GM18907 (cell line): ENCODE measurements around the gene ODAD3.

Source experiments
- ATAC-seq: cut with Tn5 transposase; IDR thresholded peaks from one replicate; pipeline ENCODE4 v1.9.1; 2021; ENCODE audit warnings: mild to moderate bottlenecking, moderate library complexity; ENCODE audit not compliant: unreplicated experiment

The ODAD3 gene

GRCh38 chr19:11378319-11379189 lies 56.4 kb downstream of the ODAD3 start:
- ATAC-seq = no peak

GRCh38 chr19:11377756-11378155 lies 57.2 kb downstream of the ODAD3 start:
- no peak for ATAC-seq

- ATAC-seq = no peak
These were observed 57.7 kb downstream of the ODAD3 start for GRCh38 chr19:11377237-11377636.

GRCh38 chr19:11375143-11375948 lies 59.6 kb downstream of the ODAD3 start:
- peak; percentile 28 for ATAC-seq

GRCh38 chr19:11374433-11375142 lies 60.3 kb downstream of the ODAD3 start, which contains the start of gene SWSAP1:
SWSAP1 (plus strand) TSS chr19:11374666; CDS start chr19:11374681, 15 bp downstream.
- ATAC-seq = peak; percentile 89

GRCh38 chr19:11373885-11374432 lies 61.0 kb downstream of the ODAD3 start:
- ATAC-seq = no peak

GRCh38 chr19:11373166-11373884 lies 61.6 kb downstream of the ODAD3 start:
- no peak for ATAC-seq

GRCh38 chr19:11370744-11371143 lies 64.2 kb downstream of the ODAD3 start:
- no peak for ATAC-seq
